Duodenal mucosa (tissue), 2 donors: ENCODE results near the gene OR6K6.

Experiments
- H3K27ac ChIP-seq: one replicate; pipeline ENCODE4 v1.7.0; 2013; ENCODE audit warnings: low read depth, low read length
- H3K27me3 ChIP-seq, 2 donors: one replicate each; pipeline ENCODE4 v1.7.0; 2013; ENCODE audit warnings: low read length in 2 of 2, control low read depth in 1 of 2; ENCODE audit not compliant: insufficient read depth in 2 of 2, control insufficient read depth in 1 of 2
- H3K36me3 ChIP-seq, 2 donors: one replicate each; pipeline ENCODE4 v1.7.0; 2013; ENCODE audit warnings: low read length in 2 of 2, control low read depth in 1 of 2; ENCODE audit not compliant: insufficient read depth in 2 of 2, control insufficient read depth in 1 of 2
- H3K4me1 ChIP-seq, 2 donors: one replicate each; pipeline ENCODE4 v1.7.0; 2013; ENCODE audit warnings: low read length in 2 of 2, control low read depth in 1 of 2; ENCODE audit not compliant: insufficient read depth in 2 of 2, control insufficient read depth in 1 of 2
- H3K4me3 ChIP-seq, 2 donors: one replicate each; pipeline ENCODE4 v1.7.0; 2013; ENCODE audit warnings: low read length in 2 of 2, low read depth in 1 of 2
- H3K9ac ChIP-seq, 2 donors: one replicate each; pipeline ENCODE4 v1.7.0; 2013; ENCODE audit warnings: low read length in 2 of 2, low read depth in 1 of 2
- H3K9me3 ChIP-seq, 2 donors: one replicate each; pipeline ENCODE4 v1.7.0; 2013; ENCODE audit warnings: low read length in 2 of 2, control low read depth in 1 of 2; ENCODE audit not compliant: control insufficient read depth in 1 of 2

OR6K6 gene

DNA sequence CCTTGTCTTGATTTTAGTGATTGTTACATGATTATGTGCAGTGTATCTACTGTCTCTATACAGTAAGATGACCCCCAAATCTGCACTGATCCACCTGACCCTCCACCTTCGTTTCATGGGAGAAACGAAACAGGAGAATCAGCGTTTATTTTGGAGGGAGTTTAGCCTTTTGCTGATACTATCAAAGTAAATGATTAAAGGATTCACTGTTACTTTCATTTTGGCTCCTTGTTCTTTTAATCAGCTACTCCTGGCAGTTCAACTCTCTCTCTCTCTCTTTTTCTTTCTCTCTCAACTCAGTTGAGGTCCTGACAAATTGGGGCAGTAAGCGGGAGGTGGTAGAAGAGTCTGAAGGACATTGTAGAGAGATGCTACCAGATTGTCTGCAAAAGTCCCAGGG, 24.1 kb upstream of the OR6K6 start:
- Histone ChIP-seq H3K4me3 (no peak overlapping the region), H3K36me3 (no peaks in the 10 kb centered on the region), H3K9ac (no peak overlapping the region), H3K27ac (no peak overlapping the region), H3K4me1 (no peaks in the 10 kb centered on the region), H3K27me3 (no peaks in the 10 kb centered on the region), H3K9me3 (no peaks in the 10 kb centered on the region)

DNA sequence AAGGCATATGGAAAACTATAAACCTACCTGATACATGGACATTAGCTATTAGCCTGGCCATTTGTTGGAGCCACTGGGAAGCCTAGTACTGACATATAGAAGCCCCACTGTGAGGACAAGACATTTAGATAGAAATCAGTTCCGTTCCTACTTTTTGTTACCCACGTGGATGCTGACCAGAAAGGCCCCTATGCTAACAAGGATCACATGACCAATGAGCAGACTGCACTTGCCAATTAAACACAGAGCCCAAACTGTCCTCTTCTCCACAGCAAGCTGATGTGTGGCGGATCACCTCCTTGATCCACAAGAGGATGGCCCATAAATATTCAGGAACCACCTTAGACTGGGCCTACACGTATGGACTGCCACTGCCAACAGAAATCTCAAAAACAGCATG, 22.8 kb upstream of the OR6K6 start:
- Histone ChIP-seq H3K4me3 (no peak overlapping the region), H3K9ac (no peak overlapping the region), H3K9me3 (no peaks in the 10 kb centered on the region), H3K4me1 (no peaks in the 10 kb centered on the region), H3K27me3 (no peaks in the 10 kb centered on the region), H3K27ac (no peak overlapping the region), H3K36me3 (no peaks in the 10 kb centered on the region)

- Histone ChIP-seq H3K9me3 (no peaks in the 10 kb centered on the region), H3K36me3 (no peaks in the 10 kb centered on the region), H3K27ac (no peak overlapping the region), H3K4me3 (no peak overlapping the region), H3K4me1 (no peaks in the 10 kb centered on the region), H3K9ac (no peak overlapping the region), H3K27me3 (no peaks in the 10 kb centered on the region)
Observed at GRCh38 chr1:158732524-158732923, 22.0 kb upstream of the OR6K6 start.

- Histone ChIP-seq H3K9ac (no peak overlapping the region), H3K9me3 (no peaks in the 10 kb centered on the region), H3K27me3 (no peaks in the 10 kb centered on the region)
Observed at GRCh38 chr1:158735848-158736247, 18.7 kb upstream of the OR6K6 start.

DNA sequence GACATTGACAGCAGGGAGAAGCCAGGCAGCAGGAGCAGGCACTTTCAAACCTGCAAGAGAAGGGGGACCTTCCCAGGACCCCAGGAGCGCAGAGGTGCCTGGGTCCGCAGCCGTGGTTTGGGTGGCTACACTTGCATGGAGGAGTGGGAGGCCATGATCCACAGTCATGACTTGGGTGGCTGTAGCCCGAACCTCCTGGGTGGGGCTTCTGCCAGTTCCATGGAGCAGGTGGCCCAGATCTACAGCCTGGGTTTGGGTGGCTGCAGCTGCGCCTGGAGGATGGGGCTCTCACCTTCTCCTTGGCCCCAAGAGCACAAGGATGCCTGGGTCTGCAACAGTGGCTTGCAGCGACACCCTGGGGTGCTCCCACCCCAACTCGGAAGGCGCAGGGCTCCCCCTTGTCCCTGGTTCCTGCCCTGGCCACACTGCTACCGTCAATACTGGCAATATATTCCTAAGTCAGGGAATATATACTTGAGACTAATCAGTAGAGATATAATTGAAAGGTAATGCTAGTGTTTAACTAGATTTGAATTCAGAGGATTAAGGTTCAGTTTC, 2.3 kb upstream of the OR6K6 start:
- Histone ChIP-seq H3K27me3 (no peaks in the 10 kb centered on the region), H3K9ac (no peak overlapping the region), H3K36me3 (no peaks in the 10 kb centered on the region), H3K9me3 (no peaks in the 10 kb centered on the region), H3K4me1 (no peaks in the 10 kb centered on the region), H3K4me3 (no peak overlapping the region), H3K27ac (no peak overlapping the region)

More at GRCh38 chr1:158735848-158736247, 18.7 kb upstream of the OR6K6 start:
- no peak overlapping the region for H3K27ac ChIP-seq
- H3K36me3 ChIP-seq = no peaks in the 10 kb centered on the region
- no peak overlapping the region for H3K4me3 ChIP-seq
- H3K4me1 ChIP-seq = no peaks in the 10 kb centered on the region

DNA sequence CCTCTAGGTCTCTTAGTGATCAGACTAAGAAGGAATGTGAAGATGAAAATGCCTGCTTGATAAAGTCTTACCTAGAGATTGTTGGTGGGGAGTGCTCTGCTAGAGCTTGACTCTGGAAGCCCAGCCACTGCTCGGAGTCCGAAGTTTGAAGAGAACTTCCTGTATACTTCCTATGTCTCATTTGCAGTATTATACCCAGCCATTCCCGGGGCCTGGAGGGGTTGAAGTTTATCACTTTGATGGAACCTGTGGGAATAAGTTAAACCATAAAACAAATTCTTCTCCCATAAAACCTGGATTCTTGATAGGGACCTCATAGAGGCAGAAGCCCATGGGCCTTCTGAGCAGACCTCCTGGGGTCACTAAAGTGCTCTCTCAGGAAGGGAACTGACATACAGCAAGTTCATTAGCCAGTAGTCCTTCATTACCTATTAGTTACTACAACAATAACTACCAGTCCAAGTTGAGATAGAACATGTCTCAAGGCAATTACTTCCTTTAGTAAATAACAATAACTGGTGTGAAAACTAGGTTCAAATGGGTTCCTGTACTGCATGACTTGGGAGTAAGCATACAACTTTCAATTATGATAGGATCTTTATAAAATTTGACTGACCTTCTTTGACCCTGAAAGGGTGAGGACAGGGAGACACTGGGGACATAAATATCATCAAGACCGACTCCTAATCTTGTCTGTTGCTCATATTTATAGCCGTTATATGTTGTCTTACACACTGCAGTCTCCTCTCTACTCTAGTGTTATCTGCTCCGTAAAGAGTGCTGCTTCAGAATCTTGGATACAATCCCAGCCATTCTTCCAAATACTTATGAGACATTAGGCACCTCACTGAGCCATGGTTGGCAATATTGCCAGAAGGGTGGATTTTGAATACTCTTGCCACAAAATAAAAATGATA, 17.7 kb downstream of the OR6K6 start, which contains the start of gene OR6N1:
Gene OR6N1, minus strand, starts transcription at position 246 of the 917 bp plus-strand sequence. CDS start 5,513 bp downstream, outside the sequence.
- no peaks in the 10 kb centered on the region for H3K4me1 ChIP-seq
- no peaks in the 10 kb centered on the region for H3K9me3 ChIP-seq
- H3K9ac ChIP-seq = no peak within 1 kb of the TSS
- H3K27ac ChIP-seq = no peak within 1 kb of the TSS
- no peaks in the 10 kb centered on the region for H3K27me3 ChIP-seq
- H3K4me3 ChIP-seq = no peak within 1 kb of the TSS
- no peaks in the 10 kb centered on the region for H3K36me3 ChIP-seq

GRCh38 chr1:158781104-158781503, 26.6 kb downstream of the OR6K6 start, which contains the start of gene OR6N2:
Gene OR6N2, minus strand, starts transcription at chr1:158781204. Its CDS starts 3,569 bp downstream, at chr1:158777635.
- no peaks in the 10 kb centered on the region for H3K36me3 ChIP-seq
- H3K27ac ChIP-seq = no peak within 1 kb of the TSS
- H3K4me1 ChIP-seq = no peaks in the 10 kb centered on the region
- no peak within 1 kb of the TSS for H3K4me3 ChIP-seq
- H3K9me3 ChIP-seq = no peaks in the 10 kb centered on the region
- H3K9ac ChIP-seq = no peak within 1 kb of the TSS
- no peaks in the 10 kb centered on the region for H3K27me3 ChIP-seq

- no peak overlapping the region for H3K27ac ChIP-seq
- H3K9me3 ChIP-seq = no peaks in the 10 kb centered on the region
- H3K4me3 ChIP-seq = no peak overlapping the region
- H3K4me1 ChIP-seq = no peaks in the 10 kb centered on the region
- H3K36me3 ChIP-seq = no peaks in the 10 kb centered on the region
- no peak overlapping the region for H3K9ac ChIP-seq
- no peaks in the 10 kb centered on the region for H3K27me3 ChIP-seq
Observed at GRCh38 chr1:158793604-158794003, 39.1 kb downstream of the OR6K6 start.

DNA sequence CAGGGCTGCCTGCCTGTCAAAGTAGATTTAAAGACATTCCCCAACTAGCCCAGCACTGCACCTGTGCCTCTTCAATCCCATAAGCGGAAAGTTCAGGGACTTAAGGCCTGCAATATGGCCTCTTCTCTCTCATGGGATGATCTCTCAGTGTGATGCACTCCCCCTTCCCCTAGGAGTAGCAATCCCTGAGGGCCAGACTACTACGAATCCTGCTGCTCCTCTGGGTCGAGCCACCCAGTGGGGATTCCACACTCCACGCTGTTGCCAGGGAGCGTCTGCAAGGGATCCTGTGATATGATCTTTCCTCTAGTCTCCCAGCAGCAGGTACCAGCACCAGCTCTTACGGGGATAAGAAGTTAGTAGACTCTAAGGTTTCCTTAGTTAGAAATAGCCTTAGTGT, 39.7 kb downstream of the OR6K6 start:
- H3K9me3 ChIP-seq = no peaks in the 10 kb centered on the region
- no peaks in the 10 kb centered on the region for H3K36me3 ChIP-seq
- H3K27ac ChIP-seq = no peak overlapping the region
- no peaks in the 10 kb centered on the region for H3K27me3 ChIP-seq
- H3K4me1 ChIP-seq = no peaks in the 10 kb centered on the region
- H3K9ac ChIP-seq = no peak overlapping the region
- no peak overlapping the region for H3K4me3 ChIP-seq

DNA sequence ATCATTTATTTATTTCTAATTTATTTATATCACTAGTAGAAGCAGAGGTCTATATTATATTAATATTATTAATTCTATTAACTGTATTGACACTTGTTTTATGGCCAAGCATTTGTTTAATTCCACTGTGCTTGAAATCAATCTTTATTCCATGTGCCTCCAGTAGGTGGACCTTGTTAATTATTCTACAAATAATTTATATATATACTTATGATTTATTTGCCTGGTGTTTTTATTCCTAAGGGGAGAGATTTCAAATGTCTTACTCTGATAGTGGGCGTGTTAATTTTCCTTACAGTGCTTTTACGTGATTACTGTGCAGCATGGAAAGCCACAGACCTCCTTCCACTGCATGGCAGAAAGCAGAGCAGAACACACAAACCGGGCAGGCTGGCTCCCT, 44.0 kb downstream of the OR6K6 start:
- Histone ChIP-seq H3K27ac (no peak overlapping the region), H3K4me1 (no peaks in the 10 kb centered on the region), H3K4me3 (no peak overlapping the region), H3K9ac (no peak overlapping the region), H3K36me3 (no peaks in the 10 kb centered on the region), H3K27me3 (no peaks in the 10 kb centered on the region), H3K9me3 (no peaks in the 10 kb centered on the region)
